HG03571 (cell line): ENCODE results near the gene TJP2.
A peak's percentile ranks its signal among the peaks of the same experiment; 100 is the strongest.

Source experiments
- ATAC-seq: cut with Tn5 transposase; IDR thresholded peaks from one replicate; pipeline ENCODE4 v1.9.1; 2021; ENCODE audit not compliant: unreplicated experiment

Gene TJP2

GRCh38 chr9:69173891-69174615 is at the start of gene TJP2:
Gene TJP2 (plus strand): TSS chr9:69174277. CDS start chr9:69174373, 96 bp downstream.
- peak; percentile 51 for ATAC-seq

GRCh38 chr9:69130456-69131441 is 43.3 kb upstream of the TJP2 start:
- ATAC-seq, result no peak

- ATAC-seq, result no peak
Observed at GRCh38 chr9:69131682-69132081, 42.4 kb upstream of the TJP2 start.

DNA sequence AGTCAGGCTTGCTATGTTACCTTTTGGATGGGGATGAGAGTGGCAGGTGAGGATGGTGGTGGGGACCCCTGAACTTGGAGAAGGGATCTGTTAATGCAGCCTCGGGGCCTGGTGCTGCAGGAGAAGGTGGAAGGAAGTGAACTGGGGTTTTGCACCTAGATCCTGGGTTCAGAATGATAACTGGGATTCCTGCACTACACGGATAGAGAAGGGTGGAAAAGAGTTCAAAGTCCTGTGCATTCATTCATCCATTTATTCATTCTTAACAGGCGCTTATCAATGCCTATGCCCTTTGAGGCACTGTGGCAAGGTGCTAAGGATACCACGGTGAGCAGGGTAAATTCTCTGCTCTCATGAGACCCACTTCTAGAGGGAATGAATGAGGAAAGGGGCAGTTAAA is 41.7 kb upstream of the TJP2 start:
- ATAC-seq, result no peak

DNA sequence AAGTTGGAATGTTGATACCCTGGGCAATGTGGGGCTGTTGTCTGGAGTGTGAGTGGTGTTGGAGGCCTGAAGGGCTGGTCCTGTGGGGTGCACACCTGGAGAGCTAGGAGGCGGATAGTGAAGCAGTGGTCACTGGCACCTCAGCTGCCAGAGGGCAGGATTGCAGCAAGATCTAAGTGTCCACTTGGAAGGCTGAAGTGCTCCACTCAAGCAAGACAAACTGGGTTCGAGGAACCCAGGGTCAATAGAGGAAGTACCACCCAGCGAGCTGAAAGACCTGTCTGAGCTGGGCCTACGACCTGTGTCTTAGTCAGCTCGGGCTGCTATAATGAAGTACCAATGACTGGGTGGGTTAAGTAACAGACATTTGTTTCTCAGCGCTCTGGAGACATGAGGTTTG is 39.7 kb upstream of the TJP2 start:
- no peak for ATAC-seq

DNA sequence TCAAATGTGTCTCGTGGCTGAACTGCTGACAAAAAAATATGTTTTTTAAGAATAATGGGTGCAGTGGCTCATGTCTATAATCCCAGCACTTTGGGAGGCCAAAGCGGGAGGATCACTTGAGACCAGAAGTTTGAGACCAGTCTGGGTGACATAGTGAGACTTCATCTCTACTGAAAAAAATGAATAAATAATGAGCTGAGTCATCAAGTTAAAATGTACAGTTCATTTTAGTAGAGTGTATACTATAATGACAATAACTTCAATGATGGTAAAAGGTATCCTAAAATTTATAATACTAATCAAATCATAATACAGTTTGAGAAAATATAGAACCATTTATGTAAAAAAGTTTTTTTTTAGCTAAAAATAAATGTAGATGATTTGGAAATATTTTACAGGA is 37.9 kb upstream of the TJP2 start:
- no peak for ATAC-seq

GRCh38 chr9:69136779-69137178 is 37.3 kb upstream of the TJP2 start:
- no peak for ATAC-seq

- ATAC-seq, result no peak
Observed at GRCh38 chr9:69137311-69137710, 36.8 kb upstream of the TJP2 start.

- ATAC-seq, result no peak
Observed at GRCh38 chr9:69139596-69139995, 34.5 kb upstream of the TJP2 start.

GRCh38 chr9:69140123-69140735 is 33.8 kb upstream of the TJP2 start:
- ATAC-seq, result no peak

- ATAC-seq, result no peak
Observed at GRCh38 chr9:69141851-69142250, 32.2 kb upstream of the TJP2 start.

GRCh38 chr9:69143291-69143690 is 30.8 kb upstream of the TJP2 start:
- no peak for ATAC-seq

- ATAC-seq, result no peak
Observed at GRCh38 chr9:69145144-69145715, 28.8 kb upstream of the TJP2 start.

GRCh38 chr9:69147041-69147834 is 26.8 kb upstream of the TJP2 start:
- no peak for ATAC-seq

DNA sequence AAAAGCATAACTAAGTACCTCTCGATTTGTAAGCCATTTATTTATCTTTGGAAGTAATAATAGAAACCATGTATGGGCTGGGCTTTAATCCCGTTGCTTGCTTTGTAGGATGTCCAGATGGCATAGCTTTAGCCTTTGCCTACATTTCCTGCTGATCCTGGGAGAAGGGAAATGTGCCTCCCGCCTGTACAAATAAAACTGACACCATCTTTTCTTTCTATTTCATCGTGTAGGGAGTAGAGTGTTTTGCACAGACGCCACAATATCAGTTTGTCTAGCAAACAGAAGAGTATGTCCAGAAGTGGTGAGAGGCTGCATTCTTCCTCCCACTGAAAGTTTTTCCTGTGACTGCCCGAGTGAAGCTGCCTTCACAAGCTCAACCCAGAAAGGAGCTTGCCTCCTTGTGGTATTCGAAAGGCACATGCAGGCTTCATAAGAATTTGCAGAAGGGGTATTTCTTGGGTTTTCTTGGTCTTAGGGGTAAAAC is 24.7 kb upstream of the TJP2 start:
- ATAC-seq, result no peak

- no peak for ATAC-seq
Observed at GRCh38 chr9:69151506-69151905, 22.6 kb upstream of the TJP2 start.

DNA sequence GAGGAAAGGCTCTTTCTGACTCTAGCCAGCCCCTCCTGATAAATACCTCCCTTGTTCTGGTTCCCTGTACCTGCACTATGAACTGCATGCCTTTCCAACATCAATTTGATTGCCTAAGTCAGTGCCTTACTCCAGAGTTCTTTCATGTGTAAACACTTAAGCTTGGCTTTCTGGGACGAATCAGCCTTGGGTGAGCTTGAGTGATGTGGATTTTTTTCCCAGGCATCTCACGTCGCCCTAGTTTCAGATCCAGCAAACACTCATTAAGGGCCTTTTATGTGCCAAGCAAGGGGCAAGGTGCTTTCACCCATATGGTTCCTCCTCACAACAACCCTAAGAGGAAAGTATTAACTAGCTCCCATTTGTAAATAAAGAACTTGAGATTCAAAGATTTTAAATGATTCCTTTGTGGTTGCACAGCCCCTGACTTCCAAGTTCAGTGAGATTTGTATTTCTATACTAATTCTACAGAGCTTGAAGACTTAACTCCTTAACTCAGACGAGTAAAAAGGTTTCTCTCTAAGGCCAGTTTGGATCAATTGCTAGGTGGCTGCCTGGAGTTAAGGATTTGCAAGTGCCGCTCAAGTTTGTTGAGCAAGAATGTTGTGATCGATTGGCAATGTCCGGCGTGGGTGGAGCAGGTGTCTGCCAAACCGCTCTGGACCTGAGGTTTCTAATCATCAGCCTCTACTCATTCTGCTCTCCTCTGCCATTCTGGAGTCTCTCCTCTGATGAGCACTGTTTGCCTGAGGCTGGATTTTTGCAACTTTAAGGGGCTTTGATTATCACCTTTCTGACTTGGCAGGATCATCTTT is 20.2 kb upstream of the TJP2 start:
- ATAC-seq, result no peak

GRCh38 chr9:69155341-69156030 is 18.6 kb upstream of the TJP2 start:
- peak; percentile 79 for ATAC-seq
